SK-N-SH (cell line): ENCODE data around the gene CTSE. TPM values are rescaled to one million over a fixed set of nuclear protein-coding genes. Genes with fewer than 3 reads are reported as not detected.

Source experiments
- CTCF ChIA-PET: fragments of 300-600, 350-600 bp; formaldehyde crosslinking; extraction: SDS; loops from one replicate; lab custom pipeline; 2021; lab: Yijun Ruan, JAX
- POLR2A ChIA-PET: fragments of 350-600 bp; sonication (Branson Sonifier 250); formaldehyde crosslinking; extraction: SDS; loops from one replicate; lab custom pipeline; 2020; ENCODE audit warnings: antibody characterized with exemption, inconsistent platforms; lab: Yijun Ruan, JAX
- DNase-seq: peaks from one replicate; pipeline ENCODE4 v3.0.0; 2012
- H2AFZ ChIP-seq: fragments of 200-600 bp; sonication (generic); 2 replicates; pipeline ENCODE4 v1.8.1; 2016; ENCODE audit warnings: antibody characterized with exemption, mild to moderate bottlenecking, low read depth
- H3F3A ChIP-seq: fragments of 200-600 bp; sonication (generic); replicated peaks from 2 replicates; pipeline ENCODE3; 2016; ENCODE audit warnings: antibody characterized with exemption, mild to moderate bottlenecking; ENCODE audit not compliant: insufficient read depth
- H3K27ac ChIP-seq, 2 experiments: fragments of 200-500 bp in 1 of 2; fragments of 200-600 bp in 1 of 2; sonication (Bioruptor generic) in 1 of 2; sonication (generic), shearing (Covaris generic) in 1 of 2; 2 replicates each; pipeline versions ENCODE4 v1.5.1 to v1.6.1; 2014 to 2016; ENCODE audit warnings: low read depth in 2 of 2, inconsistent platforms in 1 of 2, low read length in 1 of 2, mild to moderate bottlenecking in 1 of 2, mixed read lengths in 1 of 2
- H3K27me3 ChIP-seq: fragments of 200-600 bp; sonication (generic), shearing (Covaris generic); 2 replicates; pipeline ENCODE4 v1.6.1; 2016; ENCODE audit warnings: mixed run types; ENCODE audit not compliant: insufficient read depth
- H3K36me3 ChIP-seq, 2 experiments: fragments of 200-500 bp in 1 of 2; fragments of 200-600 bp in 1 of 2; sonication (Bioruptor generic) in 1 of 2; sonication (generic) in 1 of 2; replicated peaks in 1 of 2; 2 replicates each; pipeline versions ENCODE3 to v1.5.1; 2014 to 2016; ENCODE audit warnings: low read length in 1 of 2, mild to moderate bottlenecking in 1 of 2; ENCODE audit not compliant: insufficient read depth in 2 of 2, control insufficient read depth in 1 of 2
- H3K4me1 ChIP-seq, 2 experiments: fragments of 200-500 bp in 1 of 2; fragments of 200-600 bp in 1 of 2; sonication (Bioruptor generic) in 1 of 2; sonication (generic), shearing (Covaris generic) in 1 of 2; 2 replicates each; pipeline versions ENCODE4 v1.5.1 to v1.6.1; 2014 to 2016; ENCODE audit warnings: low read depth in 1 of 2, low read length in 1 of 2, mixed run types in 1 of 2; ENCODE audit not compliant: insufficient read depth in 2 of 2, control insufficient read depth in 1 of 2
- H3K4me2 ChIP-seq: fragments of 200-600 bp; sonication (generic), shearing (Covaris generic); 2 replicates; pipeline ENCODE4 v1.6.1; 2017; ENCODE audit warnings: mixed run types
- H3K4me3 ChIP-seq, 2 experiments: fragments of 200-500 bp in 1 of 2; fragments of 200-600 bp in 1 of 2; sonication (Bioruptor generic) in 1 of 2; sonication (generic), shearing (Covaris generic) in 1 of 2; 2 replicates each; pipeline versions ENCODE4 v1.5.1 to v1.8.1; 2014 to 2016; ENCODE audit warnings: low read depth in 2 of 2, inconsistent platforms in 1 of 2, low read length in 1 of 2, mild to moderate bottlenecking in 1 of 2, mixed read lengths in 1 of 2, moderate library complexity in 1 of 2
- H3K79me2 ChIP-seq: fragments of 200-600 bp; sonication (generic); 2 replicates; pipeline ENCODE4 v1.8.1; 2017; ENCODE audit warnings: mild to moderate bottlenecking; ENCODE audit not compliant: insufficient read depth
- H3K9ac ChIP-seq: fragments of 200-600 bp; sonication (generic); 2 replicates; pipeline ENCODE4 v1.6.1; 2017; ENCODE audit warnings: mixed run types
- H3K9me2 ChIP-seq: fragments of 200-600 bp; sonication (generic); 2 replicates; pipeline ENCODE4 v1.6.1; 2017; ENCODE audit warnings: mixed run types
- H3K9me3 ChIP-seq: fragments of 200-600 bp; sonication (generic); 2 replicates; pipeline ENCODE4 v1.6.1; 2017; ENCODE audit warnings: mixed run types, mild to moderate bottlenecking, moderate library complexity
- H4K20me1 ChIP-seq: fragments of 200-600 bp; sonication (generic); 2 replicates; pipeline ENCODE4 v1.6.1; 2017; ENCODE audit warnings: mild to moderate bottlenecking, mixed run types; ENCODE audit not compliant: insufficient read depth
- CTCF ChIP-seq: fragments of 200-600 bp; sonication (generic); IDR thresholded peaks from 2 replicates; pipeline ENCODE4 v1.6.1; 2017; ENCODE audit warnings: antibody characterized with exemption, mild to moderate bottlenecking, moderate library complexity
- ELF1 ChIP-seq: IDR thresholded peaks from 2 replicates; pipeline ENCODE4 v1.4.0; 2012
- EP300 ChIP-seq, 2 experiments: IDR thresholded peaks; 2 replicates each; pipeline versions ENCODE4 v1.4.0 to v1.6.1; 2012; ENCODE audit warnings: borderline replicate concordance in 1 of 2, low read depth in 1 of 2, low read length in 1 of 2
- EZH2phosphoT487 ChIP-seq: fragments of 200-600 bp; sonication (generic); IDR thresholded peaks from 2 replicates; pipeline ENCODE4 v1.6.1; 2017; ENCODE audit warnings: low read depth, mixed run types, mild to moderate bottlenecking, antibody characterized with exemption, moderate library complexity, borderline replicate concordance
- FOSL2 ChIP-seq: IDR thresholded peaks from 2 replicates; pipeline ENCODE4 v1.4.0; 2012; ENCODE audit warnings: low read depth, mild to moderate bottlenecking, moderate library complexity, borderline replicate concordance
- FOXJ3 ChIP-seq: sonication (generic); formaldehyde crosslinking; IDR thresholded peaks from 2 replicates; pipeline ENCODE4 v1.5.1; 2020; ENCODE audit warnings: mild to moderate bottlenecking, missing genetic modification reagents
- FOXM1 ChIP-seq: IDR thresholded peaks from 2 replicates; pipeline ENCODE4 v1.4.0; 2012; ENCODE audit warnings: low read depth, mild to moderate bottlenecking
- GABPA ChIP-seq: IDR thresholded peaks from 2 replicates; pipeline ENCODE4 v1.4.0; 2012; ENCODE audit warnings: low read depth, mild to moderate bottlenecking
- GATA2 ChIP-seq: sonication (generic); formaldehyde crosslinking; IDR thresholded peaks from 2 replicates; pipeline ENCODE4 v1.5.0; 2020; ENCODE audit warnings: mild to moderate bottlenecking, missing genetic modification reagents
- MEF2A ChIP-seq: IDR thresholded peaks from 2 replicates; pipeline ENCODE4 v1.4.0; 2012; ENCODE audit warnings: low read depth, borderline replicate concordance
- MXI1 ChIP-seq: IDR thresholded peaks from 2 replicates; pipeline ENCODE4 v1.6.1; 2012; ENCODE audit warnings: mild to moderate bottlenecking, low read depth, low read length, improper control_type of control experiment
- NFIC ChIP-seq: IDR thresholded peaks from 2 replicates; pipeline ENCODE4 v1.4.0; 2012; ENCODE audit warnings: borderline replicate concordance
- NRF1 ChIP-seq: IDR thresholded peaks from 2 replicates; pipeline ENCODE4 v1.6.1; 2012; ENCODE audit warnings: low read depth, mild to moderate bottlenecking, low read length
- RAD21 ChIP-seq: IDR thresholded peaks from 2 replicates; pipeline ENCODE4 v1.6.1; 2012; ENCODE audit warnings: mild to moderate bottlenecking, low read length
- RCOR1 ChIP-seq: fragments of 150-350 bp; IDR thresholded peaks from 2 replicates; pipeline ENCODE4 v1.6.1; 2017; ENCODE audit warnings: antibody characterized with exemption, low read length
- RXRA ChIP-seq: IDR thresholded peaks from 2 replicates; pipeline ENCODE4 v1.4.0; 2012; ENCODE audit warnings: low read depth, mild to moderate bottlenecking, borderline replicate concordance
- SIN3A ChIP-seq: IDR thresholded peaks from 2 replicates; pipeline ENCODE4 v1.6.1; 2012; ENCODE audit warnings: low read depth, mild to moderate bottlenecking, low read length, moderate library complexity, borderline replicate concordance
- SMC3 ChIP-seq: IDR thresholded peaks from 2 replicates; pipeline ENCODE4 v1.6.1; 2012; ENCODE audit warnings: low read depth, low read length, improper control_type of control experiment
- TAF1 ChIP-seq: IDR thresholded peaks from 2 replicates; pipeline ENCODE4 v1.6.1; 2012; ENCODE audit warnings: low read depth, mild to moderate bottlenecking, low read length, moderate library complexity, borderline replicate concordance
- TCF12 ChIP-seq: IDR thresholded peaks from 2 replicates; pipeline ENCODE4 v1.4.0; 2012
- USF1 ChIP-seq: IDR thresholded peaks from 2 replicates; pipeline ENCODE4 v1.4.0; 2012; ENCODE audit warnings: low read depth, borderline replicate concordance
- USF2 ChIP-seq: fragments of 150-350 bp; IDR thresholded peaks from 2 replicates; pipeline ENCODE4 v1.6.1; 2017; ENCODE audit warnings: antibody characterized with exemption, low read length, low read depth, borderline replicate concordance
- YY1 ChIP-seq: IDR thresholded peaks from 2 replicates; pipeline ENCODE4 v1.4.0; 2012; ENCODE audit warnings: low read depth, mild to moderate bottlenecking
- WGBS: methylation state at CpG from one replicate; pipeline ENCODE4 v1.1.6; 2017; ENCODE audit warnings: low lambda C conversion rate; 5-methylcytosine and 5-hydroxymethylcytosine counted together
- polyA plus RNA-seq, 3 experiments: library from polyadenylated mRNA; depleted of rRNA; stranded (reverse); fragments of >200 nt; gene quantifications; 2 replicates each; pipeline ENCODE4 v1.2.3, GENCODE V29; 2012

The CTSE gene
- polyA plus RNA-seq, 1 of the 3 experiments (the other 2 are of a cell fraction), result not detected

GRCh38 chr1:206011057-206011456 is 12.6 kb downstream of the CTSE start:
- Histone ChIP-seq H2AFZ (no peak overlapping the region), H3K27ac (no peak overlapping the region), H3K4me1 (no peaks in the 10 kb centered on the region), H4K20me1 (no peaks in the 10 kb centered on the region), H3K9ac (no peak overlapping the region), H3K4me3 (no peak overlapping the region), H3F3A (no peaks in the 10 kb centered on the region), H3K79me2 (no peaks in the 10 kb centered on the region), H3K9me2 (no peaks in the 10 kb centered on the region), H3K27me3 (peaks cover 14% of the 10 kb centered on the region; the same call in 1 of the 2 replicates), H3K9me3 (no peaks in the 10 kb centered on the region), H3K4me2 (no peak overlapping the region), H3K36me3 (no peaks in the 10 kb centered on the region)
- CTCF ChIA-PET, result interaction anchor here (1.0 kb wide), 1 partner anchor 34 kb away, joined by 4 read pairs; no protein-coding TSS in a partner anchor
- WGBS, result 62% methylated on average over 4 of the region's 8 CpGs
- TF ChIP-seq RXRA (no peak), USF1 (no peak), NFIC (no peak), SIN3A (no peak), YY1 (no peak), EZH2phosphoT487 (no peak), GABPA (no peak), TCF12 (no peak), GATA2 (CRISPR knock-in tag) (no peak), RAD21 (no peak), USF2 (no peak), CTCF (no peak), SMC3 (no peak), TAF1 (no peak)
- no peak for DNase-seq
- POLR2A ChIA-PET, result no interaction called here

- WGBS, result 47% methylated on average over 5 of the region's 5 CpGs
- Histone ChIP-seq H2AFZ (no peak overlapping the region), H3K4me1 (no peaks in the 10 kb centered on the region), H4K20me1 (no peaks in the 10 kb centered on the region), H3K27me3 (peaks cover 14% of the 10 kb centered on the region; the same call in 1 of the 2 replicates), H3K9me2 (no peaks in the 10 kb centered on the region), H3K27ac (no peak overlapping the region), H3K4me3 (no peak overlapping the region), H3F3A (no peaks in the 10 kb centered on the region), H3K9me3 (no peaks in the 10 kb centered on the region), H3K36me3 (no peaks in the 10 kb centered on the region)
- DNase-seq, result no peak
- POLR2A ChIA-PET, result no interaction called here
- TF ChIP-seq USF1 (no peak), SIN3A (no peak), RCOR1 (no peak), EZH2phosphoT487 (no peak), FOXM1 (no peak), FOXJ3 (CRISPR knock-in tag) (no peak), TCF12 (no peak), FOSL2 (no peak), RXRA (no peak), RAD21 (no peak), MEF2A (no peak), ELF1 (no peak), NRF1 (no peak), GATA2 (CRISPR knock-in tag) (no peak), EP300 (IDR thresholded peaks at IDR 0.05; ENCODE audit: borderline replicate concordance in 1 of 2, low read depth in 1 of 2, low read length in 1 of 2) (no peak), MXI1 (no peak)
- TF ChIP-seq, all 33 proteins: peak for 0
- no peak overlapping the region for H3K4me2 ChIP-seq
- H3K9ac ChIP-seq, result no peak overlapping the region
- no peaks in the 10 kb centered on the region for H3K79me2 ChIP-seq
- CTCF ChIA-PET, result interaction anchor here (1.2 kb wide), 1 partner anchor 33 kb away, joined by 8 read pairs; no protein-coding TSS in a partner anchor
These were observed 13.6 kb downstream of the CTSE start for GRCh38 chr1:206010060-206010459.
